CD4-positive, alpha-beta T cell treated with Interleukin-15 for 1 hour (primary cell): ENCODE measurements around the gene CD99.
"Not testable (repeated sequence)": the region's sequence is repeated elsewhere in the genome, so short reads cannot be mapped to it uniquely, and the experiment has no call there.

ENCODE experiments used
- DNase-seq: peaks from one replicate; pipeline ENCODE4 v3.0.0-alpha.2; 2020

CD99 gene

GRCh38 chrX:2780472-2781225 lies 89.6 kb downstream of the CD99 start:
- DNase-seq: not testable (repeated sequence)

- no peak for DNase-seq
These were observed 90.1 kb downstream of the CD99 start for GRCh38 chrX:2781226-2781571.

GRCh38 chrX:2781698-2782097 lies 90.6 kb downstream of the CD99 start:
- DNase-seq: no peak

GRCh38 chrX:2782171-2782570 lies 91.1 kb downstream of the CD99 start:
- DNase-seq: no peak

- no peak for DNase-seq
These were observed 91.7 kb downstream of the CD99 start for GRCh38 chrX:2782778-2783177.

- no peak for DNase-seq
These were observed 92.9 kb downstream of the CD99 start for GRCh38 chrX:2784026-2784425.

- DNase-seq: no peak
These were observed 94.4 kb downstream of the CD99 start for GRCh38 chrX:2785538-2785937.

GRCh38 chrX:2788980-2789379 lies 97.9 kb downstream of the CD99 start:
- DNase-seq: no peak

GRCh38 chrX:2789569-2789968 lies 98.5 kb downstream of the CD99 start:
- DNase-seq: no peak
